Panc1 (cell line): ENCODE results near the gene PCNX1. TPM values are rescaled to one million over a fixed set of nuclear protein-coding genes. Genes with fewer than 3 reads are reported as not detected.
"Not testable (repeated sequence)": the region's sequence is repeated elsewhere in the genome, so short reads cannot be mapped to it uniquely, and the experiment has no call there.

Experiments used
- ATAC-seq: fragments of 200-7000 bp; cut with Tn5 transposase; 2 replicates; pipeline ENCODE4 v1.9.1; 2020; ENCODE audit warnings: mild to moderate bottlenecking, moderate library complexity
- BruUV-seq: library from RNA; stranded (reverse); fragments of 400-500 nt; replicated peaks from 2 replicates; lab custom pipeline; 2021; lab: Mats Ljungman, UMichigan
- CTCF ChIA-PET: fragments of 300-600 bp; sonication (Branson Sonifier 250); formaldehyde crosslinking; loops from one replicate; lab custom pipeline; 2022; ENCODE audit warnings: antibody characterized with exemption; lab: Charles Lee
- POLR2A ChIA-PET: fragments of 300-600 bp; sonication (Branson Sonifier 250); formaldehyde crosslinking; loops from one replicate; lab custom pipeline; 2022; ENCODE audit warnings: antibody characterized with exemption; lab: Charles Lee
- DNase-seq: peaks from one replicate; pipeline ENCODE4 v3.0.0-alpha.2; 2010; ENCODE audit warnings: low read depth, low spot score
- H3K27ac ChIP-seq: 2 replicates; pipeline ENCODE4 v1.5.1; 2011; ENCODE audit warnings: mild to moderate bottlenecking, low read length, inconsistent platforms
- H3K27me3 ChIP-seq: fragments of 200-500 bp; sonication (Bioruptor generic); 2 replicates; pipeline ENCODE4 v1.6.0; 2014; ENCODE audit warnings: low read length, inconsistent platforms; ENCODE audit not compliant: control insufficient read depth, insufficient read depth
- H3K36me3 ChIP-seq: fragments of 200-500 bp; sonication (Bioruptor generic); 2 replicates; pipeline ENCODE4 v1.5.1; 2014; ENCODE audit warnings: inconsistent platforms, mild to moderate bottlenecking, low read length, moderate library complexity; ENCODE audit not compliant: control insufficient read depth, insufficient read depth
- H3K4me1 ChIP-seq: 2 replicates; pipeline ENCODE4 v1.5.1; 2011; ENCODE audit warnings: inconsistent platforms, mild to moderate bottlenecking, low read length, moderate library complexity; ENCODE audit not compliant: control insufficient read depth, insufficient read depth
- H3K4me3 ChIP-seq, 2 experiments: 2 replicates each; pipeline ENCODE4 v1.5.1; 2011 to 2012; ENCODE audit warnings: low read depth in 2 of 2, low read length in 2 of 2, mild to moderate bottlenecking in 2 of 2, inconsistent platforms in 1 of 2, moderate library complexity in 1 of 2
- H3K9me3 ChIP-seq: fragments of 200-500 bp; sonication (Bioruptor generic); 2 replicates; pipeline ENCODE4 v1.5.1; 2014; ENCODE audit warnings: low read depth, mild to moderate bottlenecking, inconsistent platforms, low read length, moderate library complexity; ENCODE audit not compliant: control insufficient read depth, insufficient read depth
- POLR2AphosphoS5 ChIP-seq: IDR thresholded peaks from 2 replicates; pipeline ENCODE4 v1.6.1; 2012; ENCODE audit warnings: mild to moderate bottlenecking, low read depth, low read length, moderate library complexity
- SIN3A ChIP-seq: IDR thresholded peaks from 2 replicates; pipeline ENCODE4 v1.6.1; 2012; ENCODE audit warnings: low read depth, mild to moderate bottlenecking, low read length, moderate library complexity, borderline replicate concordance; ENCODE audit not compliant: insufficient read depth
- TCF7L2 ChIP-seq: IDR thresholded peaks from 2 replicates; pipeline ENCODE4 v1.6.1; 2011; ENCODE audit warnings: mild to moderate bottlenecking, low read depth, low read length, inconsistent platforms
- in situ Hi-C: cut with HindIII; loops from 2 replicates; pipeline ENCODE4 v1.10.0; 2016; ENCODE audit warnings: low sequenced_read_pairs, low pct_unique_long_range_greater_than_20kb
- intact Hi-C: fragments of 100-400 bp; cut with micrococcal nuclease; formaldehyde crosslinking; loops from one replicate; pipeline ENCODE4 v1.10.0; 2022; ENCODE audit not compliant: unreplicated experiment
- total RNA-seq: library from RNA; stranded (reverse); gene quantifications from one replicate; pipeline ENCODE4 v1.2.1, GENCODE V29; 2021; ENCODE audit not compliant: unreplicated experiment
- TF ChIP-seq, protein P1 (sequence below): fragments of 450-650 bp; IDR thresholded peaks from 2 replicates; pipeline ENCODE4 v1.5.1; 2017; ENCODE audit warnings: mild to moderate bottlenecking
- TF ChIP-seq, protein P2 (sequence below), 2 experiments: IDR thresholded peaks; 2 replicates each; pipeline ENCODE4 v1.6.1; 2011 to 2012; ENCODE audit warnings: low read depth in 2 of 2, control low read depth in 1 of 2, low read length in 1 of 2, mild to moderate bottlenecking in 1 of 2, moderate library complexity in 1 of 2; ENCODE audit not compliant: insufficient read depth in 1 of 2

PCNX1 gene
- total RNA-seq, 1 experiment from 2014 or later: 30.5 TPM

DNA sequence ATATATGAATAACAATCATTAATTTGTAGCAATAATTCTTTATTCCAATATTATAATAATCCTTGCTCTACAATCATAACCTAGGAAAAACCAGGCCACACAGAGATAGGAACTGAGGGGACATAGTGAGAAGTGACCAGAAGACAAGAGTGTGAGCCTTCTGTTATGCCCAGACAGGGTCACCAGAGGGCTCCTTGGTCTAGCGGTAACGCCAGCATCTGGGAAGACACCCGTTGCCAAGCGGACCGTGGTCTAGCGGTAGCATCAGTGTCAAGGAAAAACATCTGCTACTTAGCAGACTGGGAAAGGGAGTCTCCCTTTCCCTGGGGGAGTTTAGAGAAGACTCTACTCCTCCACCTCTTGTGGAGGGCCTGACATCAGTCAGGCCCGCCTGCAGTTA lies 240.1 kb downstream of the PCNX1 start:
- POLR2A ChIA-PET, H3K36me3 ChIP-seq, H3K27me3 ChIP-seq, H3K27ac ChIP-seq, H3K4me1 ChIP-seq, BruUV-seq, DNase-seq, H3K4me3 ChIP-seq, H3K9me3 ChIP-seq, in situ Hi-C loops, ATAC-seq: not testable (repeated sequence)
- intact Hi-C loops: loop anchor here (10.0 kb wide), 1 partner anchor 167 kb away; no protein-coding TSS in a partner anchor
- TF ChIP-seq, protein P1, sequence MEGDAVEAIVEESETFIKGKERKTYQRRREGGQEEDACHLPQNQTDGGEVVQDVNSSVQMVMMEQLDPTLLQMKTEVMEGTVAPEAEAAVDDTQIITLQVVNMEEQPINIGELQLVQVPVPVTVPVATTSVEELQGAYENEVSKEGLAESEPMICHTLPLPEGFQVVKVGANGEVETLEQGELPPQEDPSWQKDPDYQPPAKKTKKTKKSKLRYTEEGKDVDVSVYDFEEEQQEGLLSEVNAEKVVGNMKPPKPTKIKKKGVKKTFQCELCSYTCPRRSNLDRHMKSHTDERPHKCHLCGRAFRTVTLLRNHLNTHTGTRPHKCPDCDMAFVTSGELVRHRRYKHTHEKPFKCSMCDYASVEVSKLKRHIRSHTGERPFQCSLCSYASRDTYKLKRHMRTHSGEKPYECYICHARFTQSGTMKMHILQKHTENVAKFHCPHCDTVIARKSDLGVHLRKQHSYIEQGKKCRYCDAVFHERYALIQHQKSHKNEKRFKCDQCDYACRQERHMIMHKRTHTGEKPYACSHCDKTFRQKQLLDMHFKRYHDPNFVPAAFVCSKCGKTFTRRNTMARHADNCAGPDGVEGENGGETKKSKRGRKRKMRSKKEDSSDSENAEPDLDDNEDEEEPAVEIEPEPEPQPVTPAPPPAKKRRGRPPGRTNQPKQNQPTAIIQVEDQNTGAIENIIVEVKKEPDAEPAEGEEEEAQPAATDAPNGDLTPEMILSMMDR: peak; percentile 20; the same call in 1 of the 2 replicates
- CTCF ChIA-PET: interaction anchor here (0.5 kb wide), 1 partner anchor 300 kb away, joined by 4 read pairs; no protein-coding TSS in a partner anchor

DNA sequence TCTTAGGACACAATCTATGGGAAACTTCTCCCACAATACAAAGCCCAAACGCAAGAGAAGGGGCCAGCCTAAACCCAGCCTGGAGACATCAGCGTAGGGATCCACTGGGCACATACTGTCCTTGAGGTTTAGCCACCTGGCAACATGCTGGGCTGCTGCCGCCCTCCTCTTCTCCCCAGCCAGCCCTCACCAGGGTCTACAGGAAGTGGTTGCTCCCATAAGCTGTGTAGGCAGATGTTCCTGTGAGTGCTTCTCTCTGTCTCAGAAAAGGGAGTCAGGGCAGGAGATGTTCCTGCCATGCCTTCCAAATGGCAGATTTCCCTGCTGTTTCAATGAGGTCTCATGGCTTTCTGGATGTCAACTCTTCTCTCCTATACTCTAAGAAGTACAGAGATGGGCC lies 241.4 kb downstream of the PCNX1 start:
- Histone ChIP-seq H3K9me3 (no peaks in the 10 kb centered on the region), H3K4me1 (no peaks in the 10 kb centered on the region), H3K27me3 (no peaks in the 10 kb centered on the region), H3K27ac (no peak overlapping the region), H3K4me3 (no peak overlapping the region), H3K36me3 (no peaks in the 10 kb centered on the region)
- TF ChIP-seq SIN3A (no peak), POLR2AphosphoS5 (no peak), TCF7L2 (no peak)
- TF ChIP-seq, protein P1: no peak
- TF ChIP-seq, protein P2, sequence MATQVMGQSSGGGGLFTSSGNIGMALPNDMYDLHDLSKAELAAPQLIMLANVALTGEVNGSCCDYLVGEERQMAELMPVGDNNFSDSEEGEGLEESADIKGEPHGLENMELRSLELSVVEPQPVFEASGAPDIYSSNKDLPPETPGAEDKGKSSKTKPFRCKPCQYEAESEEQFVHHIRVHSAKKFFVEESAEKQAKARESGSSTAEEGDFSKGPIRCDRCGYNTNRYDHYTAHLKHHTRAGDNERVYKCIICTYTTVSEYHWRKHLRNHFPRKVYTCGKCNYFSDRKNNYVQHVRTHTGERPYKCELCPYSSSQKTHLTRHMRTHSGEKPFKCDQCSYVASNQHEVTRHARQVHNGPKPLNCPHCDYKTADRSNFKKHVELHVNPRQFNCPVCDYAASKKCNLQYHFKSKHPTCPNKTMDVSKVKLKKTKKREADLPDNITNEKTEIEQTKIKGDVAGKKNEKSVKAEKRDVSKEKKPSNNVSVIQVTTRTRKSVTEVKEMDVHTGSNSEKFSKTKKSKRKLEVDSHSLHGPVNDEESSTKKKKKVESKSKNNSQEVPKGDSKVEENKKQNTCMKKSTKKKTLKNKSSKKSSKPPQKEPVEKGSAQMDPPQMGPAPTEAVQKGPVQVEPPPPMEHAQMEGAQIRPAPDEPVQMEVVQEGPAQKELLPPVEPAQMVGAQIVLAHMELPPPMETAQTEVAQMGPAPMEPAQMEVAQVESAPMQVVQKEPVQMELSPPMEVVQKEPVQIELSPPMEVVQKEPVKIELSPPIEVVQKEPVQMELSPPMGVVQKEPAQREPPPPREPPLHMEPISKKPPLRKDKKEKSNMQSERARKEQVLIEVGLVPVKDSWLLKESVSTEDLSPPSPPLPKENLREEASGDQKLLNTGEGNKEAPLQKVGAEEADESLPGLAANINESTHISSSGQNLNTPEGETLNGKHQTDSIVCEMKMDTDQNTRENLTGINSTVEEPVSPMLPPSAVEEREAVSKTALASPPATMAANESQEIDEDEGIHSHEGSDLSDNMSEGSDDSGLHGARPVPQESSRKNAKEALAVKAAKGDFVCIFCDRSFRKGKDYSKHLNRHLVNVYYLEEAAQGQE (IDR thresholded peaks at IDR 0.05; ENCODE audit: insufficient read depth in 1 of 2, low read depth in 2 of 2, low read length in 1 of 2): no peak
- intact Hi-C loops: loop anchor here (10.0 kb wide), 1 partner anchor 166 kb away; no protein-coding TSS in a partner anchor
- in situ Hi-C loops: no loop called here
- ChIA-PET POLR2A (no interaction called here), CTCF (no interaction called here)
- BruUV-seq: no TSS peak
- no peak for ATAC-seq
- no peak for DNase-seq
